ENCODE measurements around the gene DNAL1.

Gene DNAL1

DNA sequence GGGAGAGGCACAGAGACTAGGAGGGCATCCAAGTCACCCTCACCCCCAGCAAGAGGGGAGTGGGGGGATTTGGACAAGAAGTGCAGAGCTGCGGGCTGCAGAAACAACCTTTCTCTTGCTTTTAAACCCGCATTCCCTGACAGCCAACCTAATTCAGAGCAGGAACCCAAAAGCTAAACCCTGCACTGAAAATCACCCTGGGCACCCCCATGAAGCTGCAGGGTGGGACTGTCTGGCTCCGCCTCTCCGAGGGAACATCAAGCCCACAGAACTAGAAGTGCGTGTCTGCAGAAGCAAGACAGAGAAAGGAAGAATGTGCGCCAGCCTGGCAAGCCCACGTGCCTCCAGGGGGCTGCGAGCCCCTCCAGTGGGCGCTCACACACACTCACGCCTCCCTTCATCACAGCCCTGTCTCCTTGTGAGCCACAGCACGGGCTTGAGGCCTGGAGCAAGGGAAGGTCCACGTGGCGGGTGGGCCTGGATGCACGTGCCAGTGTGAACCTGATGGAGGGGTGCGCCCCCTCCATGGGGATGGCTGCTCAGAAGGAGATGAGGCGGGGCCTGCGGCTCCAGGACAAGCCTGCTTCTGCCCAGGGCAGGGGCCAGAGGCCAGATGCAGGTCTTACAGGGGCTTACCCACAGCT is 97.2 kb downstream of the DNAL1 start:
- no peak for DNase-seq (ENCODE audit: low read depth in 2 of 2, low spot score in 1 of 2)

DNA sequence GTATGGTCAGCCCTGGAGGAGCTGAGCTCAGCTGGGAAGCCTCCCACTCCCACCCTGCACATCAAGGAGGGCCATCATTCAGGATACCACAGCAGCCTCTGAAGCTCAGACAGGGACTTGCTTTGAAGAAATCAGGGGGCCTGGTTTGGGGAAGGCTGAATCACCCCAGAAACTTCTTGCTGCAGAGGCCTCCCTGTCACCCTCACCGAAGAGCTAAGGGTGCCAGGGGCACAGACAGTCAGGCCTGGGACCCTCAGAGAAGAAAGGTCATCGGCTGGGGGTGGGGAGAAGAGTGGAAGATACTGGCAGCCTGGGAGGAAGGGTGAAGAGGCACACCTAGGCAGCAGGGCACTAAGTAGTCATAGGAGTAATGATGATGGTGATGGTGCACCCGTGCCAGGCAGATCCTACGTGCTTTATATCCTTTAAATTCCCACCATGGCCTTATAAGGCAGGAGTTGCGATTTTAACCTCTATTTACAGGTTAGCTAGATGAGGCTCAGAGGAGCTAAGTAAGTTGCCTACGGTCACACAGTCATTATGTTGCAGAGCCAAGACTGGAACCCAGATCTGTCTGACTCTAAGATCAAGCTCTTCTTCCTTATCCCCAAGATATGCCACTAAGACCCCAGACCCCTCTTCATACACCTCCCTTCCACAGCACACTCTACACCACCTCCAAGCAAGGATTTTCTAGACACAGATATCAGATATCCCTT is 97.9 kb downstream of the DNAL1 start:
- no peak for DNase-seq (ENCODE audit: low read depth in 2 of 2, low spot score in 1 of 2)

GRCh38 chr14:73743431-73743931 is 98.7 kb downstream of the DNAL1 start:
- DNase-seq (ENCODE audit: low read depth in 2 of 2, low spot score in 1 of 2), result no peak

GRCh38 chr14:73744175-73744867 is 99.5 kb downstream of the DNAL1 start:
- no peak for DNase-seq (ENCODE audit: low read depth in 2 of 2, low spot score in 1 of 2)

DNA sequence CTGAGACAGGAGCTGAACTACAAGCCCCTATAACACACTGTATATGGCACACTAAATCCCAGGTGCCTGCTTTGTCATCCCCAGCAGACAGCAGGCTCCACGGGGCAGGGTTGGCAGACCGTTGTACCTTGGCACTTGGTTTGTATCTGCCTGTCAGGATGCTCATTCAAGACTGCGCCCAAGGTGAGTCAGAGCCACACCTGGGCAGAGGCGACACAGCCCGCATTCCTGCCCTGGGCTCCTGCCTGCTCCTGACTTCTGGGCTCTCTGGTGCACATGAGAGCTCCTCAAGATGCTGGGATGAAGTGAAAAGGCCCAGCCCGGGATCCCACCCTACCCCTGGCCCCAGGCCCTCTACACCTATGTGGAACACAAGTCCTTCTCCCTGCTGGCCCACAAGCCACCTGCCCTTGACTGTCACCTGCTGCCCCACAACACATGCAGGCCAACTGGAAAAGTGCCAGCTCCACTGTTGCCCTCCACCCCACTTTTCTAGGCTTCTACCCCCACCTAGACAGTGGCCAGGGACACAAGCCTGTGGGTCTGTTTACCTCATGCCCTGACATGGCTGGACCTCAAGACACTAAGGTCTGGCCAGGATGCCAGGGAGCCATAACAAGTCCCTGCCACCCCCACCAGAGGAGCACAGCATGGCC is 100.2 kb downstream of the DNAL1 start:
- DNase-seq (ENCODE audit: low read depth in 2 of 2, low spot score in 1 of 2), result no peak

GRCh38 chr14:73745571-73746519 is 101.1 kb downstream of the DNAL1 start:
- no peak for DNase-seq (ENCODE audit: low read depth in 2 of 2, low spot score in 1 of 2)

GRCh38 chr14:73746520-73747378 is 102.0 kb downstream of the DNAL1 start:
- DNase-seq (ENCODE audit: low read depth in 2 of 2, low spot score in 1 of 2), result no peak

DNA sequence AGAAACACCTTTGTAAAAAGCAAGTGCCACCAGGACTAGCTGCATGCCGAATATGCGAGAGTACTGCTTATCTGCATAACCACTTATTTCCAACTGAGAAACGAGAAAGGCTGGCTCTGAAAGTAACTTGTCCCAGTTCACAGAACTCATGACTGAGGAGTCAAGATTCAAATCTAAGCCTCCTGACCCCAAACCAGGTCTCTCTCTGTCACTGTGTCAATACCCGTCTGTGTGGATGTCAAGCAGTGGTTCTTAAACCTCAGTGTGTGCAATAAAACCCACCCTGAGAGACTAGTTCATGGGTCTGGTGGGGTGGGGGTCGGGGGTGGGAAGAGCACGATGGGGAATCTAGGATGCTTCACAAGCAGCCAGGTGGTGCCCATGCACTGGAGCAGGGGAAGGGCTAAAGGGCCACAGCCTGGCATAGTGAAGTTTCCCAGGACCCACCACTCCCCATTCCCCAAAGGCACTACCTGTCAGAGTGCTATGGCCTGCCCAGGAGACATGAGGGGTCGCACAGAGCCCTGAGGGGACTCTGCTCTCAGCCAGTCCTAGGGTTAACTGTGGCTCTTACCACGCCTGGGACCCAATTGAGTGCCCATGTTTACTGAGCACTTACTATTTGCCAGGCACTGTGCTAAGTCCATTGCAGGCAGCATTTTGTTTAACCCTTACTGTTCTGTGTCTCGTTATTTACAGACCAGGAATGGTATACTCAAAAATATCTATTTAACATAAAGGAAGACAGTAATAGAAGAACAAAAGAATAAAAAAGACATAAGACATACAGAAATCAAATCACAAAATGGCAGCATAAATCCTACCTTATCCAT is 102.8 kb downstream of the DNAL1 start:
- no peak for DNase-seq (ENCODE audit: low read depth in 2 of 2, low spot score in 1 of 2)

DNA sequence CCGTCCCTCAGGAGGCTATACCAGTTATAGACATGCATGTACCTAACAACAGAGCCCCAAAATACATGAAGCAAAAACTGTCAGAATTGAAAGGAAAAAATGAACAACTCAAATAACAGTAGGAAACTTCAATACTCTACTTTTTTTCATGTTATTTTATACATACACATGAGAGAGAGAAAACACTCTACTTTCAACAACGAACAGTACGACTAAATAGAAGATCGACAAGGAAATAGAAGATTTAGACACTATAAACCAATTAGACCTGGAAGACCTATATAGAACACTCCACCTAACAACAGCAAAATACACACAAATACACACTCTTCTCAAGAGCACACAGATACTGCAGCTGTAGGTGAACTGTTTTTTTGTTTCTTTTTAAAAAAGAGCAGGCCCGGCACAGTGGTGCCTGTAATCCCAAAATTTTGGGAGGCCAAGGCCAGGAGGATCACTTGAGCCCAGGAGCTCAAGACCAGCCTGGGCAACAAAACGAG is 104.1 kb downstream of the DNAL1 start:
- DNase-seq (ENCODE audit: low read depth in 2 of 2, low spot score in 1 of 2), result no peak

DNA sequence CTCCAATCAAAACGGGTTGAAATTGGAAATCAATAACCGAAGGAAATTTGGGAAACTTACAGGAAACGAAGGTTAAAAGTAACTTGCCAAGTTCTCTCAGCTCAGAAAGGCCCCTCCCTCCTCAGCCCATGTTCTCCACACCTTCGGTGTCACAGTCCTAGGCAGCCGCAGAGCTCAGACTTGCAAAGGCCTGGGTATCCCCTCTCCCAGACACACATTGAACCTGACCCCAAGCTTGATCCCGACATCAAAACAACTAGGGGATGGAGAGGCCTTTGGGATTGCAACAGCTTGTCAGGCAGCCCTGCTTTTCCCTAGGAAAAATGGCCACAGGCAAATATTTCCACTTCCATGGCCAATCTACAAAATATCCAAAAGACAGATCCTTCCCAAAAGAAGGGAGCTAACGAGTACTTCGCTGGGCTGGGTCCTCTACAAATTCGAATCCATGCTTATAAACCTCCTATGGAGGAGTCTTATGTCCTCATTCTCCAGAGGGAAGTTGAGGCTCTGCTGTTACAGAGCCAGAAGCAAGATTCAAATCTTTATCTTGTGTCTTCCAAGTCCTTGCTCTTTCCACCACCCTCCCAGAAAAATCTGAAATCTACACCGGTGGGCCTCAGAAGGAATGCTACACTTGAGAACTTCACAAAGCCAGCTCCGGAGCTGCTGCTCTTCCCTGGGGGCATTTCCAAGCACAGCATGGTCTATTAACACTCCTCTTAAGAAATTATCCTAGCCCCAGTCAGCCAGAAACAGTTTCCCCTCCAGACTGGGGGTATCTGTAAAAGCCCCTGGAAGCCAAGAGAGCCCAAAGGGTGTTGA is 105.1 kb downstream of the DNAL1 start:
- no peak for DNase-seq (ENCODE audit: low read depth in 2 of 2, low spot score in 1 of 2)

DNA sequence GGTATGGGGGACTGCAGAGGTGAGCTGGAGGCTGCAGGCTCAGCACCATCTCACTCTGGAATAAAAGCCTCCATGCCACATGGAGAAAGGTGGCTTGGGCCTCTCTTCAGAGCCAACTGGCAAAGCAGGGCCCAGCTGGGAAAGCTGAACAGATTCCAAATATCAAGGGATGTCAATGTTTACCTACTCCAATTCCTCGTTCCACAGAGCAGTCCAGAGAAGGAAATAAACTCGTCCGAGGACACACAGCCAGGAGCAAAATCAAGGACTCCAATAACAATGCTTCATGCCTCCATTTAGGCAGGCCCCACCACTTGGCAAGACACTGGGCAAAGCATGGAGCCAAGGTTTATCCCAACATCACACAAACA is 105.7 kb downstream of the DNAL1 start:
- DNase-seq (ENCODE audit: low read depth in 2 of 2, low spot score in 1 of 2), result no peak

GRCh38 chr14:73751157-73751691 is 106.4 kb downstream of the DNAL1 start:
- DNase-seq (ENCODE audit: low read depth in 2 of 2, low spot score in 1 of 2), result no peak

- DNase-seq (ENCODE audit: low read depth in 2 of 2, low spot score in 1 of 2), result no peak
Measured at GRCh38 chr14:73752297-73752992, 107.7 kb downstream of the DNAL1 start.

Data from stimulated activated CD8-positive, alpha-beta memory T cell treated with anti-CD3 and anti-CD28 coated beads, Interleukin-4, amount 100 ng/mL, for 4 hours (primary cell).